Measurements from ENCODE around the gene PXN.

PXN gene

GRCh38 chr12:120265473-120266179, at the start of gene PXN:
TSS of gene PXN (minus strand) at chr12:120265730. CDS start at chr12:120265629, 101 bp downstream.
- Histone ChIP-seq H3K36me3 (ENCODE audit: insufficient read depth, low read length) (no peaks in the 10 kb centered on the region), H3K4me3 (ENCODE audit: low read length) (peak within 1 kb of the TSS; percentile 89), H3K9me3 (ENCODE audit: low read length) (no peaks in the 10 kb centered on the region), H3K27me3 (ENCODE audit: insufficient read depth, low read length) (no peaks in the 10 kb centered on the region), H3K4me1 (ENCODE audit: insufficient read depth, low read length) (peaks cover 19% of the 10 kb centered on the region), H2AFZ (ENCODE audit: low read depth, low read length) (peak within 1 kb of the TSS; percentile 32)

GRCh38 chr12:120314220-120314619, 48.7 kb upstream of the PXN start:
- Histone ChIP-seq H3K9me3 (ENCODE audit: low read length) (no peaks in the 10 kb centered on the region), H3K27me3 (ENCODE audit: insufficient read depth, low read length) (no peaks in the 10 kb centered on the region), H3K4me3 (ENCODE audit: low read length) (no peak overlapping the region), H3K4me1 (ENCODE audit: insufficient read depth, low read length) (peaks cover 7% of the 10 kb centered on the region), H3K36me3 (ENCODE audit: insufficient read depth, low read length) (no peaks in the 10 kb centered on the region), H2AFZ (ENCODE audit: low read depth, low read length) (no peak overlapping the region)

GRCh38 chr12:120301962-120302815, 36.7 kb upstream of the PXN start, which contains the start of gene SIRT4:
TSS of gene SIRT4 (plus strand) at chr12:120302321. CDS start at chr12:120303562, 1,241 bp downstream.
- Histone ChIP-seq H3K4me1 (ENCODE audit: insufficient read depth, low read length) (no peaks in the 10 kb centered on the region), H2AFZ (ENCODE audit: low read depth, low read length) (peak within 1 kb of the TSS; percentile 58), H3K36me3 (ENCODE audit: insufficient read depth, low read length) (no peaks in the 10 kb centered on the region), H3K4me3 (ENCODE audit: low read length) (peak within 1 kb of the TSS; percentile 66), H3K27me3 (ENCODE audit: insufficient read depth, low read length) (no peaks in the 10 kb centered on the region), H3K9me3 (ENCODE audit: low read length) (no peaks in the 10 kb centered on the region)

GRCh38 chr12:120292661-120293531, 27.4 kb upstream of the PXN start, which contains the start of gene RNU4-1:
TSS of gene RNU4-1 (minus strand) at chr12:120293237.
- Histone ChIP-seq H3K4me1 (ENCODE audit: insufficient read depth, low read length) (peaks cover 15% of the 10 kb centered on the region), H3K4me3 (ENCODE audit: low read length) (peak within 1 kb of the TSS; percentile 56), H3K27me3 (ENCODE audit: insufficient read depth, low read length) (no peaks in the 10 kb centered on the region), H2AFZ (ENCODE audit: low read depth, low read length) (peak within 1 kb of the TSS; percentile 83), H3K36me3 (ENCODE audit: insufficient read depth, low read length) (no peaks in the 10 kb centered on the region), H3K9me3 (ENCODE audit: low read length) (no peaks in the 10 kb centered on the region)

- peaks cover 15% of the 10 kb centered on the region for H3K4me1 ChIP-seq (ENCODE audit: insufficient read depth, low read length)
- peak overlapping the region; percentile 56 for H3K4me3 ChIP-seq (ENCODE audit: low read length)
- no peaks in the 10 kb centered on the region for H3K36me3 ChIP-seq (ENCODE audit: insufficient read depth, low read length)
- no peak overlapping the region for H2AFZ ChIP-seq (ENCODE audit: low read depth, low read length)
- no peaks in the 10 kb centered on the region for H3K27me3 ChIP-seq (ENCODE audit: insufficient read depth, low read length)
- no peaks in the 10 kb centered on the region for H3K9me3 ChIP-seq (ENCODE audit: low read length)
These were observed 26.8 kb upstream of the PXN start for GRCh38 chr12:120292411-120292660.

- Histone ChIP-seq H3K27me3 (ENCODE audit: insufficient read depth, low read length) (no peaks in the 10 kb centered on the region), H3K4me1 (ENCODE audit: insufficient read depth, low read length) (peaks cover 15% of the 10 kb centered on the region), H3K9me3 (ENCODE audit: low read length) (no peaks in the 10 kb centered on the region), H3K4me3 (ENCODE audit: low read length) (peak overlapping the region; percentile 6), H2AFZ (ENCODE audit: low read depth, low read length) (no peak overlapping the region), H3K36me3 (ENCODE audit: insufficient read depth, low read length) (no peaks in the 10 kb centered on the region)
These were observed 25.2 kb upstream of the PXN start for GRCh38 chr12:120290609-120291305.

GRCh38 chr12:120287491-120287890, 22.0 kb upstream of the PXN start:
- H3K27me3 ChIP-seq (ENCODE audit: insufficient read depth, low read length), result no peaks in the 10 kb centered on the region
- H3K9me3 ChIP-seq (ENCODE audit: low read length), result no peaks in the 10 kb centered on the region
- peaks cover 9% of the 10 kb centered on the region for H3K4me1 ChIP-seq (ENCODE audit: insufficient read depth, low read length)

GRCh38 chr12:120286768-120287490, 21.4 kb upstream of the PXN start:
- Histone ChIP-seq H3K4me3 (ENCODE audit: low read length) (no peak overlapping the region), H3K27me3 (ENCODE audit: insufficient read depth, low read length) (no peaks in the 10 kb centered on the region), H3K36me3 (ENCODE audit: insufficient read depth, low read length) (no peaks in the 10 kb centered on the region), H3K4me1 (ENCODE audit: insufficient read depth, low read length) (peaks cover 9% of the 10 kb centered on the region), H3K9me3 (ENCODE audit: low read length) (no peaks in the 10 kb centered on the region), H2AFZ (ENCODE audit: low read depth, low read length) (no peak overlapping the region)

More at GRCh38 chr12:120287491-120287890, 22.0 kb upstream of the PXN start:
- Histone ChIP-seq H3K4me3 (ENCODE audit: low read length) (no peak overlapping the region), H3K36me3 (ENCODE audit: insufficient read depth, low read length) (no peaks in the 10 kb centered on the region), H2AFZ (ENCODE audit: low read depth, low read length) (no peak overlapping the region)

- Histone ChIP-seq H3K4me1 (ENCODE audit: insufficient read depth, low read length) (no peaks in the 10 kb centered on the region), H2AFZ (ENCODE audit: low read depth, low read length) (no peak overlapping the region), H3K36me3 (ENCODE audit: insufficient read depth, low read length) (no peaks in the 10 kb centered on the region), H3K4me3 (ENCODE audit: low read length) (no peak overlapping the region), H3K27me3 (ENCODE audit: insufficient read depth, low read length) (no peaks in the 10 kb centered on the region), H3K9me3 (ENCODE audit: low read length) (no peaks in the 10 kb centered on the region)
These were observed 18.9 kb upstream of the PXN start for GRCh38 chr12:120284381-120284780.

GRCh38 chr12:120283318-120283717, 17.8 kb upstream of the PXN start:
- H3K27me3 ChIP-seq (ENCODE audit: insufficient read depth, low read length), result no peaks in the 10 kb centered on the region
- peaks cover 3% of the 10 kb centered on the region for H3K9me3 ChIP-seq (ENCODE audit: low read length)
- no peak overlapping the region for H3K4me3 ChIP-seq (ENCODE audit: low read length)
- no peaks in the 10 kb centered on the region for H3K36me3 ChIP-seq (ENCODE audit: insufficient read depth, low read length)
- no peaks in the 10 kb centered on the region for H3K4me1 ChIP-seq (ENCODE audit: insufficient read depth, low read length)
- H2AFZ ChIP-seq (ENCODE audit: low read depth, low read length), result no peak overlapping the region

- H3K4me3 ChIP-seq (ENCODE audit: low read length), result no peak overlapping the region
- H3K36me3 ChIP-seq (ENCODE audit: insufficient read depth, low read length), result no peaks in the 10 kb centered on the region
- no peak overlapping the region for H2AFZ ChIP-seq (ENCODE audit: low read depth, low read length)
- peaks cover 3% of the 10 kb centered on the region for H3K9me3 ChIP-seq (ENCODE audit: low read length)
- H3K27me3 ChIP-seq (ENCODE audit: insufficient read depth, low read length), result no peaks in the 10 kb centered on the region
- no peaks in the 10 kb centered on the region for H3K4me1 ChIP-seq (ENCODE audit: insufficient read depth, low read length)
These were observed 12.9 kb upstream of the PXN start for GRCh38 chr12:120278137-120279069.

Measured in neuron (in vitro differentiated cells).